DND-41 (cell line): ENCODE results near the gene ANGPTL3.

Source experiments
- ATAC-seq: fragments of 200-7000 bp; cut with Tn5 transposase; 3 replicates; pipeline ENCODE4 v1.9.1; 2021; ENCODE audit warnings: low read depth; ENCODE audit not compliant: insufficient read depth
- DNase-seq: peaks from one replicate; pipeline ENCODE4 v3.0.0-alpha.2; 2020
- H2AFZ ChIP-seq: 2 replicates; pipeline ENCODE4 v1.6.0; 2012; ENCODE audit warnings: low read depth, low read length
- H3K27ac ChIP-seq: 2 replicates; pipeline ENCODE4 v1.5.1; 2012; ENCODE audit warnings: low read length, inconsistent platforms
- H3K27me3 ChIP-seq: fragments of 200-600 bp; sonication (generic); 2 replicates; pipeline ENCODE4 v1.6.0; 2012; ENCODE audit warnings: low read length, mild to moderate bottlenecking, inconsistent platforms; ENCODE audit not compliant: insufficient read depth, poor library complexity
- H3K36me3 ChIP-seq: 2 replicates; pipeline ENCODE4 v1.5.1; 2012; ENCODE audit warnings: low read length, inconsistent platforms; ENCODE audit not compliant: insufficient read depth
- H3K4me1 ChIP-seq: 2 replicates; pipeline ENCODE4 v1.5.1; 2012; ENCODE audit warnings: mild to moderate bottlenecking, low read length; ENCODE audit not compliant: insufficient read depth
- H3K4me2 ChIP-seq: 2 replicates; pipeline ENCODE4 v1.6.0; 2012; ENCODE audit warnings: mild to moderate bottlenecking, moderate library complexity, low read length, inconsistent platforms; ENCODE audit not compliant: insufficient read depth
- H3K4me3 ChIP-seq, 2 experiments: fragments of 200-600 bp in 1 of 2; shearing (Covaris generic) in 1 of 2; 2 replicates each; pipeline ENCODE4 v1.5.1; 2012 to 2016; ENCODE audit warnings: inconsistent platforms in 2 of 2, low read length in 2 of 2, mild to moderate bottlenecking in 2 of 2, low read depth in 1 of 2, moderate library complexity in 1 of 2
- H3K79me2 ChIP-seq: 2 replicates; pipeline ENCODE4 v1.6.0; 2012; ENCODE audit warnings: low read length, inconsistent platforms; ENCODE audit not compliant: insufficient read depth
- H3K9ac ChIP-seq: 2 replicates; pipeline ENCODE4 v1.6.0; 2012; ENCODE audit warnings: low read depth, mild to moderate bottlenecking, inconsistent platforms, low read length, moderate library complexity
- H3K9me3 ChIP-seq: 2 replicates; pipeline ENCODE4 v1.5.1; 2012; ENCODE audit warnings: low read length, moderate library complexity, mild to moderate bottlenecking, inconsistent platforms; ENCODE audit not compliant: insufficient read depth, severe bottlenecking
- H4K20me1 ChIP-seq: 2 replicates; pipeline ENCODE4 v1.6.0; 2012; ENCODE audit warnings: low read length; ENCODE audit not compliant: insufficient read depth
- EZH2 ChIP-seq: IDR thresholded peaks from 3 replicates; pipeline ENCODE4 v1.6.1; 2012; ENCODE audit warnings: borderline replicate concordance, low read depth, mild to moderate bottlenecking, moderate library complexity, low read length, inconsistent platforms; ENCODE audit not compliant: severe bottlenecking
- TF ChIP-seq, protein P1 (sequence below): IDR thresholded peaks from 2 replicates; pipeline ENCODE4 v1.5.1; 2012; ENCODE audit warnings: borderline replicate concordance, low read length, moderate library complexity, mild to moderate bottlenecking; ENCODE audit not compliant: poor library complexity, severe bottlenecking; ENCODE audit errors: extremely low read depth

ANGPTL3 gene

DNA sequence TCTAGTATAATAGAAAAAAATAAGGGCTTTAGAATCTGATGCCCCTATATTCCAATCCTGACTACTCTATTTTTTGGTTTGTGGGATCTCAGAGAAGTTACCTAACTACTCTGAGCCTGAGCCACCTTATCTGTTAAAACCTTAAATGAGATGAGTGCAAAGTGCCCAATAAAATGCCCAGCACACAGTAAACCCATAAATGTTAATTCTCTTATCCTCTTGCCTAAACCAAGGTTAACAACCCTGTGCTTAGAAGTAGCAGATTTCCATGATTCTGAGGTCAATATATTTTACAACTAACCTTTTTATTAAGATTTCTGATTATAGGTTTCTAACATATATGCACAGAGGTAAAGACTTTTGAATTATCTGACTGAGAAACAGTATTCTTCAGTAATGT lies 55.1 kb downstream of the ANGPTL3 start:
- H3K4me3 ChIP-seq: no peak overlapping the region
- H3K4me2 ChIP-seq: no peak overlapping the region
- no peaks in the 10 kb centered on the region for H4K20me1 ChIP-seq
- no peaks in the 10 kb centered on the region for H3K9me3 ChIP-seq
- H2AFZ ChIP-seq: no peak overlapping the region
- no peaks in the 10 kb centered on the region for H3K4me1 ChIP-seq
- peaks cover 16% of the 10 kb centered on the region for H3K36me3 ChIP-seq
- TF ChIP-seq, protein P1, sequence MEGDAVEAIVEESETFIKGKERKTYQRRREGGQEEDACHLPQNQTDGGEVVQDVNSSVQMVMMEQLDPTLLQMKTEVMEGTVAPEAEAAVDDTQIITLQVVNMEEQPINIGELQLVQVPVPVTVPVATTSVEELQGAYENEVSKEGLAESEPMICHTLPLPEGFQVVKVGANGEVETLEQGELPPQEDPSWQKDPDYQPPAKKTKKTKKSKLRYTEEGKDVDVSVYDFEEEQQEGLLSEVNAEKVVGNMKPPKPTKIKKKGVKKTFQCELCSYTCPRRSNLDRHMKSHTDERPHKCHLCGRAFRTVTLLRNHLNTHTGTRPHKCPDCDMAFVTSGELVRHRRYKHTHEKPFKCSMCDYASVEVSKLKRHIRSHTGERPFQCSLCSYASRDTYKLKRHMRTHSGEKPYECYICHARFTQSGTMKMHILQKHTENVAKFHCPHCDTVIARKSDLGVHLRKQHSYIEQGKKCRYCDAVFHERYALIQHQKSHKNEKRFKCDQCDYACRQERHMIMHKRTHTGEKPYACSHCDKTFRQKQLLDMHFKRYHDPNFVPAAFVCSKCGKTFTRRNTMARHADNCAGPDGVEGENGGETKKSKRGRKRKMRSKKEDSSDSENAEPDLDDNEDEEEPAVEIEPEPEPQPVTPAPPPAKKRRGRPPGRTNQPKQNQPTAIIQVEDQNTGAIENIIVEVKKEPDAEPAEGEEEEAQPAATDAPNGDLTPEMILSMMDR: no peak
- no peak for TF ChIP-seq EZH2
- no peak overlapping the region for H3K9ac ChIP-seq
- ATAC-seq (no peak), DNase-seq (no peak)
- H3K27ac ChIP-seq: no peak overlapping the region
- H3K79me2 ChIP-seq: peaks cover 6% of the 10 kb centered on the region; the same call in 1 of the 2 replicates
- H3K27me3 ChIP-seq: no peaks in the 10 kb centered on the region

DNA sequence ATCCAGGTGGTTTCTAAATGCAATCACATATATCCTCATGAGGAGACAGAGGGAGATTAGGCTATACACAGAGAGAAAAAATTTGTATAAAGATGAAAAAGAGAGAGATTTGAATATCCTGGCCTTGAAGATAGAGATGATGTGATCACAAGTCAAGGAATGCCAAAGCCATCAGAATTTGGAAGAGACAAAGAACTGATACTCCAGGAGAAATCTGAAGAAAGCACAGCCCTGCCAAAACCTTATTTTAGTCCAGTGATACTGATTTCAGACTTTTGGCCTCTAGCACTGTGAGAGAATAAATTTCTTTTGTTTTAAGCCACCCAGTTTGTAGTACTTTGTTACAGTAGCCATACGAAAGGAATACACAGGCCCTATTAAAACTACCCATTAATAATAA lies 57.4 kb downstream of the ANGPTL3 start:
- Histone ChIP-seq H3K4me2 (no peak overlapping the region), H3K9ac (no peak overlapping the region), H3K9me3 (no peaks in the 10 kb centered on the region), H3K4me1 (no peaks in the 10 kb centered on the region), H3K36me3 (peaks cover 14% of the 10 kb centered on the region), H3K79me2 (peaks cover 6% of the 10 kb centered on the region; the same call in 1 of the 2 replicates), H3K27ac (no peak overlapping the region), H2AFZ (no peak overlapping the region), H3K4me3 (no peak overlapping the region), H4K20me1 (no peaks in the 10 kb centered on the region), H3K27me3 (no peaks in the 10 kb centered on the region)
- TF ChIP-seq EZH2: no peak
- TF ChIP-seq, protein P1: no peak
- no peak for DNase-seq
- no peak for ATAC-seq
